GM23248 (cell line): Measurements from ENCODE around the gene AIFM1. TPM values are rescaled to one million over a fixed set of nuclear protein-coding genes. Genes with fewer than 3 reads are reported as not detected.

Source experiments
- DNase-seq: peaks from one replicate; pipeline ENCODE4 v3.0.0-alpha.2; 2015
- H2AFZ ChIP-seq: fragments of 200-600 bp; sonication (generic); 2 replicates; pipeline ENCODE4 v1.6.1; 2016; ENCODE audit warnings: antibody characterized with exemption
- H3F3A ChIP-seq: fragments of 200-600 bp; sonication (generic); 2 replicates; pipeline ENCODE4 v1.6.1; 2016; ENCODE audit warnings: mild to moderate bottlenecking, antibody characterized with exemption, mixed run types; ENCODE audit not compliant: insufficient read depth
- H3K27ac ChIP-seq: fragments of 200-600 bp; sonication (generic); 2 replicates; pipeline ENCODE4 v1.5.1; 2016; ENCODE audit warnings: mild to moderate bottlenecking
- H3K27me3 ChIP-seq: fragments of 200-600 bp; sonication (generic); replicated peaks from 2 replicates; pipeline ENCODE4 v1.6.1; 2016; ENCODE audit warnings: mild to moderate bottlenecking; ENCODE audit not compliant: insufficient read depth
- H3K36me3 ChIP-seq: fragments of 200-600 bp; sonication (generic); 2 replicates; pipeline ENCODE4 v1.6.1; 2016; ENCODE audit warnings: low read depth, mild to moderate bottlenecking
- H3K4me1 ChIP-seq: fragments of 200-600 bp; sonication (generic); 2 replicates; pipeline ENCODE4 v1.6.1; 2016; ENCODE audit warnings: mild to moderate bottlenecking; ENCODE audit not compliant: insufficient read depth
- H3K4me2 ChIP-seq: fragments of 200-600 bp; sonication (generic); one replicate; pipeline ENCODE4 v1.6.1; 2016; ENCODE audit warnings: mild to moderate bottlenecking; ENCODE audit not compliant: unreplicated experiment
- H3K4me3 ChIP-seq: fragments of 200-600 bp; sonication (generic); 2 replicates; pipeline ENCODE4 v1.5.1; 2016; ENCODE audit warnings: mild to moderate bottlenecking
- H3K79me2 ChIP-seq: fragments of 200-600 bp; sonication (generic); 2 replicates; pipeline ENCODE4 v1.6.1; 2016; ENCODE audit warnings: mild to moderate bottlenecking; ENCODE audit not compliant: insufficient read depth
- H3K9ac ChIP-seq: fragments of 200-600 bp; sonication (generic); 2 replicates; pipeline ENCODE4 v1.6.1; 2016; ENCODE audit warnings: mild to moderate bottlenecking
- H3K9me2 ChIP-seq: fragments of 200-600 bp; sonication (generic); 2 replicates; pipeline ENCODE4 v1.6.1; 2016; ENCODE audit warnings: mixed run types, mild to moderate bottlenecking, moderate library complexity; ENCODE audit not compliant: insufficient read depth
- H3K9me3 ChIP-seq: fragments of 200-600 bp; sonication (generic); one replicate; pipeline ENCODE4 v1.6.1; 2017; ENCODE audit warnings: low read depth
- H4K20me1 ChIP-seq: fragments of 200-600 bp; sonication (generic); 2 replicates; pipeline ENCODE4 v1.6.0; 2016; ENCODE audit not compliant: insufficient read depth
- EZH2 ChIP-seq: fragments of 200-600 bp; sonication (generic); IDR thresholded peaks from 2 replicates; pipeline ENCODE4 v1.6.1; 2018; ENCODE audit warnings: antibody characterized with exemption, mild to moderate bottlenecking; ENCODE audit not compliant: insufficient read depth, poor library complexity, severe bottlenecking
- EZH2phosphoT487 ChIP-seq: fragments of 200-600 bp; sonication (generic); IDR thresholded peaks from 2 replicates; pipeline ENCODE4 v1.6.1; 2018; ENCODE audit warnings: antibody characterized with exemption, moderate library complexity, mild to moderate bottlenecking, low read depth; ENCODE audit not compliant: insufficient read depth
- WGBS, 2 experiments: methylation state at CpG; one replicate each; pipeline ENCODE4 v1.1.6; 2015 to 2017; ENCODE audit warnings: low lambda C conversion rate in 2 of 2, low coverage in 1 of 2; ENCODE audit errors: missing lambda C conversion rate in 2 of 2; 5-methylcytosine and 5-hydroxymethylcytosine counted together
- in situ Hi-C: fragments of 300-500 bp; cut with MboI; formaldehyde crosslinking; loops from 2 replicates; pipeline ENCODE4 v1.15.0; 2020
- polyA plus RNA-seq: library from polyadenylated mRNA; unstranded; fragments of >200 nt; fragmentation: Nextera tagmentation; extraction: Ambion mirVana; gene quantifications from 2 replicates; pipeline ENCODE4 v1.2.1, GENCODE V29; 2016
- total RNA-seq: library from RNA; depleted of rRNA; stranded (reverse); fragments of >200 nt; shearing (Covaris generic); gene quantifications from 2 replicates; pipeline ENCODE4 v1.2.3, GENCODE V29; 2014

Gene AIFM1
- total and polyA plus RNA-seq, 2 experiments from 2014 or later = 14.6 to 22.5 TPM

DNA sequence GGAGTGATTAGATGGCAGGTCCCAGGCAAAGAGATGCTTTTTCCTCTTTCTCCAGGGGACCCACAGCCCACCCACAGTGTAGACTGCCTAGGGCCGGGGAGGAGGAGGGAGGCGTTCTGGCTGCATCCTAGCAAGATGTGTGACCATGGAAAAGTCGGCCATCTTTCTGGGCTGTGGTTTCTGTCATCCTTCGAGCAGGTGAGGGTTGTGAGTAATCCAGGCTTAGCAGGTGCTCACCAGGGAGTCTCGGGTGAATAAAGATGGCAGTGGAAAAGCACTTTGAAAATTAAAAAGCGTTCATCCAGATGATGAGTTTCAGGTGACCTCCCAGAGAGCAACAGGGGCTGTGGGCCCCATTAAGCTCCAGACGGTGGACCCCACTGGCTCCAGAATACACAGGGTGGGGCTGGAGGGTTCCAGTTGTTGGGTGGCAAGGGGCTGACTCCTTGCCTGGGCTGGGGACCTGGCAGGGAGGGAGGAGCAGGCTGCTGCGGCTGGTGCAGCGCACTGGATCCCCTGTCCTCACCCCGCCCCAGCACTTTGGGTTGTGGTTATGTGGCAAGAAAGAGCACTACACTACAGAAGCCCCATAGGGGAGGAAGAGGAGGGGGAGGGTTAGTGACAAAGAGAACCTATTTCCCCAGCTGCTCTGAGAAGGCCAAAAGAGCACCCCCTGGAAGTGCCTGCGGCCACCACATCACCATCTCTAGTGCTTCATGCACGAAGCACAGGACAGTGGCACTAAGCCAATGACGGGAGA is 79.0 kb downstream of the AIFM1 start:
- Histone ChIP-seq H3K9me3 (no peaks in the 10 kb centered on the region), H3K27me3 (no peaks in the 10 kb centered on the region), H3K4me1 (peaks cover 19% of the 10 kb centered on the region), H4K20me1 (no peaks in the 10 kb centered on the region), H3K36me3 (no peaks in the 10 kb centered on the region), H3K4me2 (no peak overlapping the region), H3K79me2 (peaks cover 90% of the 10 kb centered on the region), H3F3A (no peaks in the 10 kb centered on the region), H3K9ac (no peak overlapping the region), H3K27ac (no peak overlapping the region), H3K4me3 (no peak overlapping the region), H2AFZ (no peak overlapping the region), H3K9me2 (no peaks in the 10 kb centered on the region)
- TF ChIP-seq EZH2phosphoT487 = no peak
- TF ChIP-seq EZH2 = no peak
- in situ Hi-C loops = no loop called here
- DNase-seq = no peak
- 75 to 91% methylated on average over 9 to 11 of the region's 13 CpGs for WGBS, 2 experiments

GRCh38 chrX:130085551-130086446 is 79.8 kb downstream of the AIFM1 start:
- no peak for TF ChIP-seq EZH2phosphoT487
- no peak for TF ChIP-seq EZH2
- Histone ChIP-seq H3K79me2 (peaks cover 82% of the 10 kb centered on the region), H3K9me3 (no peaks in the 10 kb centered on the region), H3K36me3 (no peaks in the 10 kb centered on the region), H3K27ac (0 out of 2 replicates have a peak overlapping the region, but pooled peaks have one; percentile 18), H2AFZ (no peak overlapping the region), H3K9ac (no peak overlapping the region), H4K20me1 (no peaks in the 10 kb centered on the region), H3K4me3 (no peak overlapping the region), H3K27me3 (no peaks in the 10 kb centered on the region), H3K9me2 (no peaks in the 10 kb centered on the region), H3K4me1 (peaks cover 21% of the 10 kb centered on the region), H3K4me2 (no peak overlapping the region), H3F3A (no peaks in the 10 kb centered on the region)
- in situ Hi-C loops = no loop called here
- peak; percentile 16 for DNase-seq
- 65 to 70% methylated on average over 8 to 11 of the region's 11 CpGs for WGBS, 2 experiments

DNA sequence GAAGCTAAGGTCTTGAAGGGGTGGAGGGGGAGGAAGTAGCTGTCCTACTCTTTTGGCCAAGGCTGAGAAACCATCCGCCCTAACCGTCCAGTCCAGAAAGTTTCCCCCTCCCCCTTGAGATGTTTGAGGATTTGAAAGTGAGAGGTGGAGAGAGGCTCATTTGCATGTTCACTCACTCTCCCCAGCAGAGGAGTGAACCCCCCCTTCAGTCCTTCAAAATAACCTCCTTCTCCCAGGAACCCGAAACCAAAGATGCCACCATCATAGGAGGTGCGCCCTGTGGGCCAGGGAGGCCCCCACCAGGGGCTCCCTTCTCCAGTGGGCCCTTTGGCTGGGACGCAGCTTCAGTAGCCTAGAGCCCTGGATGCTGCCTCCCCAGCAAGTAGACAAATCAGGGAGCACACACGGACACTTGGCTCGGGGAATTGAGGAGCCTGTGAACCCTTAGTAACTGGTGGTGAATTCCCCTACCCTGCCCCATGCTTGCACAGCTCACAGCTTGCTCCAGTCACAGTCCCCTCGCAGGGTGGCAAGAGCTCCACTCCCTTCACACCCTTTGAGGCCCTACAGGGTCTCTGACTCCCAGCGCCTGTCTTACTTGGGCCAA is 80.9 kb downstream of the AIFM1 start:
- H3F3A ChIP-seq = no peaks in the 10 kb centered on the region
- H3K9me3 ChIP-seq = no peaks in the 10 kb centered on the region
- no peaks in the 10 kb centered on the region for H3K36me3 ChIP-seq
- no peak overlapping the region for H3K9ac ChIP-seq
- H3K4me2 ChIP-seq = no peak overlapping the region
- no peak for DNase-seq
- peaks cover 21% of the 10 kb centered on the region for H3K4me1 ChIP-seq
- no peak overlapping the region for H2AFZ ChIP-seq
- H3K27me3 ChIP-seq = no peaks in the 10 kb centered on the region
- H3K79me2 ChIP-seq = peaks cover 71% of the 10 kb centered on the region
- WGBS, 2 experiments = 55 to 69% methylated on average over 5 to 9 of the region's 9 CpGs
- 0 out of 2 replicates have a peak overlapping the region, but pooled peaks have one; percentile 18 for H3K27ac ChIP-seq
- H3K4me3 ChIP-seq = no peak overlapping the region
- in situ Hi-C loops = no loop called here
- H3K9me2 ChIP-seq = no peaks in the 10 kb centered on the region
- TF ChIP-seq EZH2phosphoT487 (no peak), EZH2 (no peak)
- no peaks in the 10 kb centered on the region for H4K20me1 ChIP-seq

DNA sequence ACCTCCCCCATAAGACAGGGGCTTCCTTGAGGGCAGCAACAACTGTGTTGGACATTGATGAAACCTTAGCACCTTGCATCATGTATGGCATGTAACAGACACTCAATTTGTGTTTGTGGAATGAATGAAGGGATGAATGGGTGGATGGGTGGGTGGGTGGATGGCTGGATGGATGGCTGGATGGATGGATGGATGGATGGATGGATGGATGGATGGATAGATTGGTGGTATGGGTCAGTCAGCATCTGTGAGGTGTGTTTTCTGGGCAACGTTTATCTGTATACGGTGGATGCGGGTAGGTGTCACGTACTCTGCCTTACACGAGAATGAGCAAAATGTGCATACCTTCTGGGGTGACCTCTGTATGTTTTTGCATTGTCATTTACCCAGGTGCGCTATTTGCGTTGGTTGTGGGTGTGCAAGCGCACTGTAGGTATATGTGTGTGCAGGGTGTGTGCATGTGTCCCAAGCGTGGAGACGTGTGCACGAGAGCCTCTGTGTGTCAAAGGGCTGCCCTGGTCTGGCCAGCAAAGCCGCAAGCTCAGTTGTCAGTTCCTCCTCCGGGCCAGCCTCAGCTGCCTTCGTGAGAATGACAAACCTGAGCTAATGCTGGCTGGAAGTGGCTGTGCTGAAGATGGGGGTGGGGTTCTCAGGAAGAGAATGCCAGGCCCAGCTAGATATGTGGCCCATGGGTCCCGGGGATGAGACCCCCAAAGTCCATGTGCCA is 81.8 kb downstream of the AIFM1 start:
- Histone ChIP-seq H3K27ac (no peak overlapping the region), H2AFZ (no peak overlapping the region), H3K4me1 (peaks cover 21% of the 10 kb centered on the region), H3K9me2 (no peaks in the 10 kb centered on the region), H3K27me3 (no peaks in the 10 kb centered on the region), H3K9me3 (no peaks in the 10 kb centered on the region), H4K20me1 (no peaks in the 10 kb centered on the region), H3K36me3 (no peaks in the 10 kb centered on the region), H3K79me2 (peaks cover 63% of the 10 kb centered on the region), H3K4me2 (no peak overlapping the region), H3K4me3 (no peak overlapping the region), H3F3A (no peaks in the 10 kb centered on the region), H3K9ac (no peak overlapping the region)
- DNase-seq = no peak
- in situ Hi-C loops = no loop called here
- TF ChIP-seq EZH2phosphoT487 = no peak
- no peak for TF ChIP-seq EZH2
- 94 to 95% methylated on average over 13 to 15 of the region's 15 CpGs for WGBS, 2 experiments
